ENCODE results near the gene ANGPTL2.

DNA sequence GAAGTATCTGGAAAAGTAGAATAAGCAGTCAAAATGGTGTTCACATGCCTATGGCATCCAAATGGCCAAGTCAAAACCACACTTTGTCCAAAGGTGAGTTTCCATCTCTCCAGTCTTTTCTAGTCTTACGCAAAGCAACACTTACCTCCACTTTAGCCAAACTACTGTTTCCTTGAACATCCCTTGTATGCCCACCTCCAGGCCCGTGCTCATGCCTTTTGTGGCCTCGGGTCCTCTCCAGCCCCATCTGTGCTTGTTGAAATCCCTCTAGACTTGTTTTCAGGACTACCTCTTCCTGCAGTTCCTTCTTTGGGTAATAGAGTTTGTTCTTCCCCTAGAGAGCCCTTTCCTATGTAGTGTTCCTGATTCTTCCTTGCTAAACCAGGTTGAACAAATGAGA lies 61.0 kb downstream of the ANGPTL2 start:
- TF ChIP-seq MXI1 (IDR thresholded peaks at IDR 0.05; ENCODE audit: borderline replicate concordance, low read depth, low read length): no peak
- TF ChIP-seq CTCF (conservative IDR thresholded peaks at IDR 0.05; ENCODE audit: low read depth, low read length): no peak
- no peak for TF ChIP-seq POLR2A (IDR thresholded peaks at IDR 0.05; ENCODE audit: low read depth, low read length)
- no peak for TF ChIP-seq RFX5 (IDR thresholded peaks at IDR 0.05; ENCODE audit: low read depth, low read length)
- no peak for TF ChIP-seq CEBPB (IDR thresholded peaks at IDR 0.05; ENCODE audit: low read depth, low read length)
- no peak for TF ChIP-seq RAD21 (IDR thresholded peaks at IDR 0.05; ENCODE audit: low read length)
- TF ChIP-seq FOS (IDR thresholded peaks at IDR 0.05; ENCODE audit: low read depth, low read length): no peak
- TF ChIP-seq USF2 (IDR thresholded peaks at IDR 0.05; ENCODE audit: low read depth, low read length): no peak
- TF ChIP-seq MAZ (IDR thresholded peaks at IDR 0.05; ENCODE audit: borderline replicate concordance, low read depth, low read length): no peak
